Upper lobe of left lung (tissue), 6 donors: ENCODE measurements around the gene LRP1B. TPM values are rescaled to one million over a fixed set of nuclear protein-coding genes. Genes with fewer than 3 reads are reported as not detected.

ENCODE experiments used
- ATAC-seq, 2 donors: fragments of 200-7000 bp; cut with Tn5 transposase; one replicate each; pipeline ENCODE4 v1.9.1; 2022; ENCODE audit warnings: mild to moderate bottlenecking in 2 of 2, moderate library complexity in 2 of 2; ENCODE audit not compliant: low FRiP score in 2 of 2
- DNase-seq, 2 donors: peaks; one replicate each; pipeline ENCODE4 v3.0.0-alpha.2; 2019 to 2020
- H3K27ac ChIP-seq, 4 donors: fragments of 200-600 bp; sonication (generic); one replicate each; pipeline ENCODE4 v1.5.1; 2016 to 2019
- H3K27me3 ChIP-seq, 4 donors: fragments of 200-600 bp; sonication (generic); one replicate each; pipeline ENCODE4 v1.5.1; 2017 to 2019
- H3K36me3 ChIP-seq, 4 donors: fragments of 200-600 bp; sonication (generic); one replicate each; pipeline ENCODE4 v1.5.1; 2016 to 2019
- H3K4me1 ChIP-seq, 4 donors: fragments of 200-600 bp; sonication (generic); one replicate each; pipeline ENCODE4 v1.5.1; 2018 to 2019
- H3K4me3 ChIP-seq, 4 donors: fragments of 200-600 bp; sonication (generic); one replicate each; pipeline ENCODE4 v1.5.1; 2017 to 2019; ENCODE audit warnings: mild to moderate bottlenecking in 2 of 4, moderate library complexity in 1 of 4
- H3K9me3 ChIP-seq, 4 donors: fragments of 200-600 bp; sonication (generic); one replicate each; pipeline ENCODE4 v1.5.1; 2018 to 2019
- EP300 ChIP-seq, 4 donors: sonication (generic); formaldehyde crosslinking; IDR thresholded peaks; one replicate each; pipeline ENCODE4 v1.5.1; 2017; ENCODE audit warnings: antibody characterized with exemption in 4 of 4, control low read depth in 2 of 4
- POLR2A ChIP-seq, 4 donors: fragments of 450-650 bp; IDR thresholded peaks; one replicate each; pipeline ENCODE4 v1.5.1; 2016 to 2017; ENCODE audit warnings: antibody characterized with exemption in 4 of 4, mild to moderate bottlenecking in 2 of 4
- POLR2AphosphoS5 ChIP-seq, 2 donors: sonication (generic); formaldehyde crosslinking; IDR thresholded peaks; one replicate each; pipeline ENCODE4 v1.5.1; 2017; ENCODE audit warnings: antibody characterized with exemption in 2 of 2
- WGBS, 2 donors: methylation state at CpG; one replicate each; pipeline ENCODE4 v1.1.5; 2017 to 2018; 5-methylcytosine and 5-hydroxymethylcytosine counted together
- total RNA-seq, 6 donors: library from RNA; depleted of rRNA in 4 of 6; stranded (reverse); fragments of >200 nt in 4 of 6; gene quantifications; one replicate each; pipeline versions ENCODE4 v1.1.0 to v1.2.1, GENCODE V29; 2016 to 2021
- TF ChIP-seq, protein P1 (sequence below), 6 experiments: fragments of 450-650 bp in 4 of 6; fragments of 200-600 bp in 2 of 6; sonication (generic) in 2 of 6; IDR thresholded peaks; one replicate each; pipeline ENCODE4 v1.5.1; 2016 to 2019; ENCODE audit warnings: antibody characterized with exemption in 6 of 6
- donor health status: DM: no; HTN: no; CAD: no; lungs with moderate emphysema.
- donor health status: DM: no; HTN: yes; CAD: no; lungs with severe emphysema.

The LRP1B gene
- total RNA-seq, 6 donors from 2014 or later, result under 0.01 to 0.46 (median 0.11) TPM

DNA sequence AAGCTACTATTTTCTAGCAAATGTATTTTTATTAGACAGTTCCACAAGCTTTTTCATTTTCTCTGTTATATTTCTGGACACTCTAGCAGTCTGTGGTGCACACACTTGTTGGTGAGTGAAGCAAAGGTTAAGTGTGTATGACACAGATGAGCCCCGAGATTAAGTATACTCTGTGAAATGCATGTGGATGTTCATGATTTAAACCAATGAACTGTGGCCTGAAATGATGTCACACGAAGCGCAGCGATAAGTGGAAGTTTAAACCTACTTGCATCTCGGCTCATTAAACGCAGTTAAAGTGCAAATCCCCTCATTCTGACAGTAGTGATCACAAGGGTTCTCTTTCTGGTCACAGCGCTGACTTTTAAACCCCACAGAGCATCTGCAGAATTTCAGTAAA lies 1861.8 kb downstream of the LRP1B start:
- no peaks in the 10 kb centered on the region for H3K27me3 ChIP-seq
- DNase-seq (no peak), ATAC-seq (no peak)
- WGBS, 2 donors, result 80 to 88% methylated on average over 7 of the region's 7 CpGs
- H3K9me3 ChIP-seq, result no peaks in the 10 kb centered on the region
- no peak overlapping the region for H3K4me3 ChIP-seq
- no peak overlapping the region for H3K27ac ChIP-seq
- no peaks in the 10 kb centered on the region for H3K4me1 ChIP-seq
- H3K36me3 ChIP-seq, result no peaks in the 10 kb centered on the region
- TF ChIP-seq POLR2A (IDR thresholded peaks at IDR 0.05) (no peak), POLR2AphosphoS5 (IDR thresholded peaks at IDR 0.05) (no peak), EP300 (IDR thresholded peaks at IDR 0.05) (no peak)
- TF ChIP-seq, protein P1, sequence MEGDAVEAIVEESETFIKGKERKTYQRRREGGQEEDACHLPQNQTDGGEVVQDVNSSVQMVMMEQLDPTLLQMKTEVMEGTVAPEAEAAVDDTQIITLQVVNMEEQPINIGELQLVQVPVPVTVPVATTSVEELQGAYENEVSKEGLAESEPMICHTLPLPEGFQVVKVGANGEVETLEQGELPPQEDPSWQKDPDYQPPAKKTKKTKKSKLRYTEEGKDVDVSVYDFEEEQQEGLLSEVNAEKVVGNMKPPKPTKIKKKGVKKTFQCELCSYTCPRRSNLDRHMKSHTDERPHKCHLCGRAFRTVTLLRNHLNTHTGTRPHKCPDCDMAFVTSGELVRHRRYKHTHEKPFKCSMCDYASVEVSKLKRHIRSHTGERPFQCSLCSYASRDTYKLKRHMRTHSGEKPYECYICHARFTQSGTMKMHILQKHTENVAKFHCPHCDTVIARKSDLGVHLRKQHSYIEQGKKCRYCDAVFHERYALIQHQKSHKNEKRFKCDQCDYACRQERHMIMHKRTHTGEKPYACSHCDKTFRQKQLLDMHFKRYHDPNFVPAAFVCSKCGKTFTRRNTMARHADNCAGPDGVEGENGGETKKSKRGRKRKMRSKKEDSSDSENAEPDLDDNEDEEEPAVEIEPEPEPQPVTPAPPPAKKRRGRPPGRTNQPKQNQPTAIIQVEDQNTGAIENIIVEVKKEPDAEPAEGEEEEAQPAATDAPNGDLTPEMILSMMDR (IDR thresholded peaks at IDR 0.05), result no peak

DNA sequence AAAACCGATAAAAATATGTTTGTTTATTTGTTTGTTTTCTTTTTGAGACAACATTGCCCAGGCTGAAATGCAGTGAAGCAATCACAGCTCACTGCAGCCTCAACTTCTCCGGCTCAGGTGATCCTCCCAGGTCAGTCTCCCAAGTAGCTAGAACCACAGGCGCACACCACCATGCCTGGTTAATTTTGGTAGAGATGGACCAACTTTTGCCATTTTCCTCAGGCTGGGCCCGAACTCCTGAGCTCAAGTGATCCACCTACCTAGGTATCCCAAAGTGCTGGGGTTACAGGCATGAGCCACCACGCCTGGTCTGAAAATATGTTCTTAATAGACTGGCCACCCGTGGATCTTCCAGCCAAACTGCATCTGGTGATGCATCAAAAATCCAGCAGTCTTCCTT lies 1867.9 kb downstream of the LRP1B start:
- Histone ChIP-seq H3K27ac (no peak overlapping the region), H3K9me3 (no peaks in the 10 kb centered on the region), H3K4me3 (no peak overlapping the region), H3K4me1 (no peaks in the 10 kb centered on the region), H3K36me3 (no peaks in the 10 kb centered on the region), H3K27me3 (no peaks in the 10 kb centered on the region)
- DNase-seq, result no peak
- ATAC-seq, result no peak
- 88 to 91% methylated on average over 6 of the region's 6 CpGs for WGBS, 2 donors
- TF ChIP-seq EP300 (IDR thresholded peaks at IDR 0.05), result no peak
- TF ChIP-seq, protein P1 (IDR thresholded peaks at IDR 0.05), result no peak
- no peak for TF ChIP-seq POLR2AphosphoS5 (IDR thresholded peaks at IDR 0.05)
- no peak for TF ChIP-seq POLR2A (IDR thresholded peaks at IDR 0.05)

DNA sequence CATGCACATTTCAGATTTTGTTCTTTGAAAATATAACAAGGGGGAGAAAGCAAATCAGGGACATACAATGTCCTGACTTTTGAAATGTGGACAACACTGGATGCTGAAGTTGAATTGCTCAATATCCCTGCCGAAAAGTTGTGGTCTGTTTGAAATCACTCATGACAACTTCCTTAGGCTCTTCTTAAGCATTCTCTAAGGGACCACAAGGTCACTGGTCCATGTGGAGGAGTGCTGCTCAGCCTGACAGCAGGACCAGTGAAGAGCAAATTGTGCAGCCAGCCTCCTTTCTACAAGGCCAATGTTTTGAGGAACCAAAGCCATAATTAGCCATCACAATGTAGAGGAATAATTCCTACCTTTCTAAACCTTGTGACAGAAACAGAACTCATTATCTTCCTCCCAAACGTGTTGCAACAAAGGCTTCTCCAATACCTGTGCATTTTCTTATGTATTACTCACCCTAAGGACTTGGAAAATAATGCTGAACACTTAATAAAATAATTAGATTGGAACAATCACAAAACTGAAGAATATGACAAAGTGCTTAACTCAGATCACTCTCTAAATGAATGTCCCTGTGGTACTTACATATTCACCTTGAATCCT lies 1873.0 kb downstream of the LRP1B start:
- Histone ChIP-seq H3K9me3 (no peaks in the 10 kb centered on the region), H3K27me3 (no peaks in the 10 kb centered on the region), H3K4me1 (no peaks in the 10 kb centered on the region), H3K27ac (no peak overlapping the region), H3K4me3 (no peak overlapping the region), H3K36me3 (no peaks in the 10 kb centered on the region)
- DNase-seq (no peak), ATAC-seq (no peak)
- TF ChIP-seq EP300 (IDR thresholded peaks at IDR 0.05), result no peak
- no peak for TF ChIP-seq POLR2AphosphoS5 (IDR thresholded peaks at IDR 0.05)
- no peak for TF ChIP-seq POLR2A (IDR thresholded peaks at IDR 0.05)
- TF ChIP-seq, protein P1 (IDR thresholded peaks at IDR 0.05), result no peak
- WGBS, 2 donors, result 43 to 44% methylated on average over 2 of the region's 2 CpGs

DNA sequence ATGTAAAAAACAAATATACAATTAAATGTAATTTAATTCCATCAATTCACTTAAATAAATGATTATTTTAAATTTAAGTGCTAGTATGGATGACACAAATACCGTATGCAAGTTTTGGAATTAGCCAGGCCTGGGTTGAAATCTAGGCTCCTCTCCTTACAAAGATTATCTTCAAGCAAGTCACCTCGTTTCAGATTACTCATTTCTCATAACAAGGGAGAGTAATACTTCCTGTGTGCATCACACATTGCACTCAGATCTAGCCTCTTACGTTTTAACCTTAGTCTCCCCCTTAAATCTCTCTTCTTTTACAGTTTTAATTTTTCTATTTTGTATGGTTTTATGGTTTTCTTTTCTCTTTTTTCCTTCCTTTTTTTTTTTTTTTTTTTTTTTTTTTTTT lies 1874.7 kb downstream of the LRP1B start:
- H3K4me1 ChIP-seq, result no peaks in the 10 kb centered on the region
- no peak for DNase-seq

More for the DNA sequence above, 1874.7 kb downstream of the LRP1B start:
- Histone ChIP-seq H3K36me3 (no peaks in the 10 kb centered on the region), H3K27me3 (no peaks in the 10 kb centered on the region), H3K4me3 (no peak overlapping the region), H3K9me3 (no peaks in the 10 kb centered on the region), H3K27ac (no peak overlapping the region)
- no peak for ATAC-seq
- 40 to 67% methylated on average over 3 of the region's 3 CpGs for WGBS, 2 donors
- no peak for TF ChIP-seq POLR2A (IDR thresholded peaks at IDR 0.05)
- no peak for TF ChIP-seq EP300 (IDR thresholded peaks at IDR 0.05)
- no peak for TF ChIP-seq POLR2AphosphoS5 (IDR thresholded peaks at IDR 0.05)
- TF ChIP-seq, protein P1 (IDR thresholded peaks at IDR 0.05), result no peak
